Panc1 (cell line): ENCODE measurements around the gene AMIGO1.

Experiments used
- CTCF ChIP-seq: fragments of 450-650 bp; IDR thresholded peaks from 2 replicates; pipeline ENCODE4 v1.5.1; 2017; ENCODE audit warnings: mild to moderate bottlenecking
- POLR2AphosphoS5 ChIP-seq: IDR thresholded peaks from 2 replicates; pipeline ENCODE4 v1.6.1; 2012; ENCODE audit warnings: mild to moderate bottlenecking, low read depth, low read length, moderate library complexity

GRCh38 chr1:109484519-109484975 is 25.0 kb downstream of the AMIGO1 start:
- no peak for TF ChIP-seq CTCF
- no peak for TF ChIP-seq POLR2AphosphoS5
